Vagina (tissue), 2 donors: ENCODE measurements around the gene SNCG. TPM values are rescaled to one million over a fixed set of nuclear protein-coding genes. Genes with fewer than 3 reads are reported as not detected.
"Not testable (repeated sequence)": the region's sequence is repeated elsewhere in the genome, so short reads cannot be mapped to it uniquely, and the experiment has no call there.

Source experiments
- DNase-seq, 2 donors: peaks; one replicate each; pipeline ENCODE4 v3.0.0-alpha.2; 2017; ENCODE audit errors: extremely low spot score in 2 of 2
- H3K27ac ChIP-seq: fragments of 200-600 bp; sonication (generic); one replicate; pipeline ENCODE4 v1.5.1; 2019
- H3K27me3 ChIP-seq: fragments of 200-600 bp; sonication (generic); one replicate; pipeline ENCODE4 v1.5.1; 2019
- H3K36me3 ChIP-seq, 2 donors: fragments of 200-600 bp; sonication (generic); one replicate each; pipeline ENCODE4 v1.5.1; 2017 to 2019
- H3K4me1 ChIP-seq: fragments of 200-600 bp; sonication (generic); one replicate; pipeline ENCODE4 v1.5.1; 2019
- H3K4me3 ChIP-seq, 2 donors: fragments of 200-600 bp; sonication (generic); 1 replicate in 1 of 2; 2 replicates in 1 of 2; pipeline ENCODE4 v1.5.1; 2016 to 2019
- H3K9me3 ChIP-seq: fragments of 200-600 bp; sonication (generic); one replicate; pipeline ENCODE4 v1.5.1; 2019
- CTCF ChIP-seq, 3 experiments: fragments of 450-650 bp in 2 of 3; fragments of 200-600 bp in 1 of 3; sonication (generic) in 1 of 3; IDR thresholded peaks; one replicate each; pipeline ENCODE4 v1.5.1; 2017 to 2019; ENCODE audit warnings: antibody characterized with exemption in 3 of 3, mild to moderate bottlenecking in 2 of 3, moderate library complexity in 2 of 3
- POLR2A ChIP-seq, 2 donors: fragments of 450-650 bp; IDR thresholded peaks; one replicate each; pipeline ENCODE4 v1.6.1; 2017; ENCODE audit warnings: antibody characterized with exemption in 2 of 2, mild to moderate bottlenecking in 2 of 2, moderate library complexity in 2 of 2
- POLR2AphosphoS5 ChIP-seq, 2 donors: sonication (generic); formaldehyde crosslinking; IDR thresholded peaks; one replicate each; pipeline ENCODE4 v1.9.0; 2017; ENCODE audit warnings: antibody characterized with exemption in 2 of 2, mild to moderate bottlenecking in 2 of 2, low read depth in 1 of 2; ENCODE audit not compliant: insufficient read depth in 1 of 2
- intact Hi-C: fragments of 100-400 bp; cut with DNase I; formaldehyde crosslinking; loops from one replicate; pipeline ENCODE4 v1.15.1; 2023
- total RNA-seq: library from RNA; depleted of rRNA; stranded (reverse); fragments of >200 nt; gene quantifications from one replicate; pipeline ENCODE4 v1.2.3, GENCODE V29; 2016

The SNCG gene
- total RNA-seq, 1 donor from 2014 or later = 36.6 TPM

- Histone ChIP-seq H3K4me3 (no peak overlapping the region), H3K9me3 (no peaks in the 10 kb centered on the region), H3K36me3 (no peaks in the 10 kb centered on the region), H3K27me3 (no peaks in the 10 kb centered on the region), H3K27ac (peak overlapping the region; percentile 51), H3K4me1 (peaks cover 46% of the 10 kb centered on the region)
- intact Hi-C loops = loop anchor here (5.0 kb wide), 1 partner anchor 118 kb away; the partner anchor contains the start of gene GLUD1
- DNase-seq = peak; percentile 28 to 69
- no peak for TF ChIP-seq CTCF (IDR thresholded peaks at IDR 0.05)
- no peak for TF ChIP-seq POLR2AphosphoS5 (IDR thresholded peaks at IDR 0.05; ENCODE audit: insufficient read depth in 1 of 2, low read depth in 1 of 2)
- TF ChIP-seq POLR2A (IDR thresholded peaks at IDR 0.05) = no peak
These were observed 16.1 kb downstream of the SNCG start for GRCh38 chr10:86974484-86974883.

- no peak overlapping the region for H3K4me3 ChIP-seq
- intact Hi-C loops = no loop called here
- H3K36me3 ChIP-seq = no peaks in the 10 kb centered on the region
- H3K27me3 ChIP-seq = no peaks in the 10 kb centered on the region
- peaks cover 57% of the 10 kb centered on the region for H3K4me1 ChIP-seq
- H3K27ac ChIP-seq = peak overlapping the region; percentile 15
- no peak for TF ChIP-seq CTCF (IDR thresholded peaks at IDR 0.05)
- TF ChIP-seq POLR2AphosphoS5 (IDR thresholded peaks at IDR 0.05; ENCODE audit: insufficient read depth in 1 of 2, low read depth in 1 of 2) = no peak
- TF ChIP-seq POLR2A (IDR thresholded peaks at IDR 0.05) = no peak
- H3K9me3 ChIP-seq = no peaks in the 10 kb centered on the region
- peak in 1 of 2 donors; percentile 72 for DNase-seq
These were observed 18.1 kb downstream of the SNCG start for GRCh38 chr10:86976362-86977056.

GRCh38 chr10:86978457-86978856 lies 20.1 kb downstream of the SNCG start:
- peak in 1 of 2 donors; percentile 16 for TF ChIP-seq POLR2AphosphoS5 (IDR thresholded peaks at IDR 0.05; ENCODE audit: insufficient read depth in 1 of 2, low read depth in 1 of 2)
- H3K4me3 ChIP-seq, H3K36me3 ChIP-seq, H3K9me3 ChIP-seq, DNase-seq, intact Hi-C loops, H3K27me3 ChIP-seq: not testable (repeated sequence)
- peak overlapping the region; percentile 69 for H3K27ac ChIP-seq
- peaks cover 37% of the 10 kb centered on the region for H3K4me1 ChIP-seq

- TF ChIP-seq POLR2AphosphoS5 (IDR thresholded peaks at IDR 0.05; ENCODE audit: insufficient read depth in 1 of 2, low read depth in 1 of 2) (no peak), POLR2A (IDR thresholded peaks at IDR 0.05) (no peak), CTCF (IDR thresholded peaks at IDR 0.05) (no peak)
- H3K27me3 ChIP-seq = no peaks in the 10 kb centered on the region
- H3K4me3 ChIP-seq = no peak overlapping the region
- H3K27ac ChIP-seq = peak overlapping the region; percentile 84
- no peaks in the 10 kb centered on the region for H3K36me3 ChIP-seq
- H3K9me3 ChIP-seq = no peaks in the 10 kb centered on the region
- intact Hi-C loops = no loop called here
- H3K4me1 ChIP-seq = peaks cover 35% of the 10 kb centered on the region
- peak in 1 of 2 donors; percentile 82 for DNase-seq
These were observed 21.0 kb downstream of the SNCG start for GRCh38 chr10:86979296-86979818.

- Histone ChIP-seq H3K27me3 (no peaks in the 10 kb centered on the region), H3K27ac (peak overlapping the region; percentile 84), H3K9me3 (no peaks in the 10 kb centered on the region), H3K4me3 (no peak overlapping the region), H3K4me1 (peaks cover 35% of the 10 kb centered on the region), H3K36me3 (no peaks in the 10 kb centered on the region)
- peak in 1 of 2 donors; percentile 84 for DNase-seq
- intact Hi-C loops = no loop called here
- no peak for TF ChIP-seq CTCF (IDR thresholded peaks at IDR 0.05)
- TF ChIP-seq POLR2A (IDR thresholded peaks at IDR 0.05) = no peak
- TF ChIP-seq POLR2AphosphoS5 (IDR thresholded peaks at IDR 0.05; ENCODE audit: insufficient read depth in 1 of 2, low read depth in 1 of 2) = no peak
These were observed 21.6 kb downstream of the SNCG start for GRCh38 chr10:86979977-86980448.

GRCh38 chr10:86981020-86981419 lies 22.6 kb downstream of the SNCG start:
- H3K27me3 ChIP-seq, H3K9me3 ChIP-seq, DNase-seq, H3K4me3 ChIP-seq, H3K36me3 ChIP-seq, intact Hi-C loops: not testable (repeated sequence)
- H3K27ac ChIP-seq = peak overlapping the region; percentile 84
- peaks cover 35% of the 10 kb centered on the region for H3K4me1 ChIP-seq
